Kidney epithelial cell (primary cell): ENCODE data around the gene GRM4. TPM values are rescaled to one million over a fixed set of nuclear protein-coding genes. Genes with fewer than 3 reads are reported as not detected.

Source experiments
- DNase-seq: peaks from one replicate; pipeline ENCODE4 v3.0.0-alpha.2; 2010; ENCODE audit warnings: low read depth
- H3K27me3 ChIP-seq: 2 replicates; pipeline ENCODE4 v1.6.0; 2011; ENCODE audit warnings: low read length; ENCODE audit not compliant: control insufficient read depth, insufficient read depth
- H3K36me3 ChIP-seq: 2 replicates; pipeline ENCODE4 v1.5.1; 2011; ENCODE audit warnings: low read length; ENCODE audit not compliant: control insufficient read depth, insufficient read depth
- H3K4me3 ChIP-seq: 2 replicates; pipeline ENCODE4 v1.5.1; 2011; ENCODE audit warnings: low read depth, mild to moderate bottlenecking, control low read depth, low read length
- total RNA-seq: library from RNA; depleted of rRNA; stranded (reverse); fragments of >200 nt; gene quantifications from 2 replicates; pipeline ENCODE4 v1.2.3, GENCODE V29; 2015
- TF ChIP-seq, protein P1 (sequence below): IDR thresholded peaks from 2 replicates; pipeline ENCODE4 v1.5.1; 2011; ENCODE audit warnings: mild to moderate bottlenecking, moderate library complexity, low read length, control low read depth, inconsistent platforms; ENCODE audit not compliant: insufficient read depth, poor library complexity, severe bottlenecking

GRM4 gene
- total RNA-seq, 1 donor from 2014 or later: not detected

DNA sequence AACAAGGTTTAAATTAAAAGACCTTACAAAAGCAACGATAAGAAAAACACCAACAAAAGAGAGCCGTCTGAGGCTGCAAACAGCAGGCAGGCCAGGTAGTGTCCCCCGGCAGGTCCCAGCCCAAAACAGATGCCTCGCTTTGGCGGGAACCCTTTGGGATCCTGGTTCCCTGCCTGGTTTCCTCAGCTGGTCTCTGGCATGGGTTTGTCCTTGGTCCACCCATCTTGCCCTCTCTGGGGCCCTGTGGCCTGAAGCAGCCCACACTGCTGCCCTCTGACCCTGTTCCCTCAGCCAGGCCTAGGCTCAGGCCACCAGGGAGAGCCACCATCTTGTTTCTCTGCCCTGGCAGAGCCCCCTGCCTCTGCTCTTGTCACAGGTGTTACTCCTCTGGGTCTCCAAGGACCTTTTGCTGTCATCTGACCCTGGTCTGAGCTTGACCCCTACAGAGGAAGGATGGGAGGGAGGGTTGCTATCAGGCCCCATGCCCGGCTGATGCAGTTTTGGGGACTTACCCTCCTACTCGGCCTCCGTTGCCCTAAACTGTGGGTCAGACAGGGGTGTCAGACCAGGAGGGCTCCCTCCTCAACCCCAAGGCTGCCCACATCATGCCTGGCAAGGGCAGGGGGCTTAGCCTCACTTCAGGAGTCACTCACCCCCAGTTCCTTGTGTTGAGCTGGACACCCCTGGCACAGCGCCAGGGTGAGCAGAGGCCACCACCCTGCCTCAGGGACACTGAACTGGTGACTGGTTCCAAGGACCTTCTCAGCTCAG, 30.6 kb upstream of the GRM4 start:
- no peak overlapping the region for H3K4me3 ChIP-seq
- TF ChIP-seq, protein P1, sequence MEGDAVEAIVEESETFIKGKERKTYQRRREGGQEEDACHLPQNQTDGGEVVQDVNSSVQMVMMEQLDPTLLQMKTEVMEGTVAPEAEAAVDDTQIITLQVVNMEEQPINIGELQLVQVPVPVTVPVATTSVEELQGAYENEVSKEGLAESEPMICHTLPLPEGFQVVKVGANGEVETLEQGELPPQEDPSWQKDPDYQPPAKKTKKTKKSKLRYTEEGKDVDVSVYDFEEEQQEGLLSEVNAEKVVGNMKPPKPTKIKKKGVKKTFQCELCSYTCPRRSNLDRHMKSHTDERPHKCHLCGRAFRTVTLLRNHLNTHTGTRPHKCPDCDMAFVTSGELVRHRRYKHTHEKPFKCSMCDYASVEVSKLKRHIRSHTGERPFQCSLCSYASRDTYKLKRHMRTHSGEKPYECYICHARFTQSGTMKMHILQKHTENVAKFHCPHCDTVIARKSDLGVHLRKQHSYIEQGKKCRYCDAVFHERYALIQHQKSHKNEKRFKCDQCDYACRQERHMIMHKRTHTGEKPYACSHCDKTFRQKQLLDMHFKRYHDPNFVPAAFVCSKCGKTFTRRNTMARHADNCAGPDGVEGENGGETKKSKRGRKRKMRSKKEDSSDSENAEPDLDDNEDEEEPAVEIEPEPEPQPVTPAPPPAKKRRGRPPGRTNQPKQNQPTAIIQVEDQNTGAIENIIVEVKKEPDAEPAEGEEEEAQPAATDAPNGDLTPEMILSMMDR: no peak
- DNase-seq: no peak
- H3K27me3 ChIP-seq: no peaks in the 10 kb centered on the region
- no peaks in the 10 kb centered on the region for H3K36me3 ChIP-seq

DNA sequence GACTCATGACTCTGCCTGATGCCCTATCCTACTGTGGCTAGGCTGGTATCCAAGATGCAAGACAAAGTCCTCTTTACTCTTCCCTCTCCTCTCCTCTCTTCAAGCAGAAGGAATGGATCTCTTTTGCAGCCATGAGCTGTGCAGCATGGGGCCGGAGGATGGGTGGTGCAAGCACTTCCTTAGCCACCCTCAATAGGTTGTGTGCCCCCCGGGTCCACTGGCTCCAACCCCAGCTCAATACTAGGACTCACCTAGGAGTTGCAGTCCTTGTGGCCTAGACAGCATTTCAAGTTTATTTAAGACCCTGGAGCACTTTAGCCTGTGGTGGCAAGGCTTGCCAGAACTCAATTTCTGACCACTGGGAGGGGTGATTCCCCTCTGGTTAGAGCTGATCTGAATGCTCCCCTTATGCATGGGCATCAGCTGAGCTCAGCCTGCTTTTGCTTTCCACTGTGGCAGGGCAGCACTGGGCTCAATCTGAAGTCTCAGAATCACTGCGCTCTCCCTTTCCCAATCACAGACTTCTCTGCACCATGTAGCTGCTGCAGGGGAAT, 29.0 kb upstream of the GRM4 start:
- Histone ChIP-seq H3K36me3 (no peaks in the 10 kb centered on the region), H3K4me3 (no peak overlapping the region), H3K27me3 (no peaks in the 10 kb centered on the region)
- TF ChIP-seq, protein P1: no peak
- no peak for DNase-seq

DNA sequence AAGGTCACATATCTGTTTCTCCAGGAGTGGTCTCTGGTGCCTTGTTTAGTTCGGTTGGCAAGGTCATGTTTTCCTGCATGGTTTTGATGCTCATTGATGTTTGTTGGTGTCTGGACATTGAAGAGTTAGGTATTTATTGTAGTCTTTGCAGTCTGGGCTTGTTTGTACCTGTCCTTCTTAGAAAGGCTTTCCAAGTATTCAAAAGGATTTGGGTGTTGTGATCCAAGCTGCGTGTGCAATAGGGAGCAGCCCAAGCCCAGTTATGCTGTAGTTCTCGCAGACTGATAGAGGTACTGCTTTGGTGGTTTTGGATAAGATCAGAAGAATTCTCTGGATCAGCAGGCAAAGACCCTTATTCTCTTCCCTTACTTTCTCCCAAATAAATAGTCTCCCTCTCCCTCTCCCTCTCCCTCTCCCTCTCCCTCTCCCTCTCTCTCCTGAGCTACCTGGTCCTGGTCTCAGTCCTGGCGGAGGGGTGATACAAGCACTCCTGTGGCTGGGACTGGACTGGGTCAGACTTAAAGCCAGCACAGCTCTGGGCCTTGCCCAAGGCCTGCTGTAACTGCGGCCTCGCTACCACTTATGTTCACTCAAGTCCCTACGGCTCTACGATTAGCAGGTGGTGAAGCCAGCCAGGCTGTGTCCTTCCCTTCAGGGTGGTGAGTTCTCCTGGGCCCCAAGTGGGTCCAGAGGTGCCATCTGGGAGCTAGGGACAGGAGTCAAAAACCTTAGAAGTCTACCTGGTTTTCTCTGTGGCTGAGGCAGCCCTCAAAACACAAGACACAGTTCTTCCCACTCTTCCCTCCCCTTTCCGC, 27.3 kb upstream of the GRM4 start:
- H3K27me3 ChIP-seq: no peaks in the 10 kb centered on the region
- H3K4me3 ChIP-seq: no peak overlapping the region
- DNase-seq: no peak
- no peaks in the 10 kb centered on the region for H3K36me3 ChIP-seq
- TF ChIP-seq, protein P1: no peak

DNA sequence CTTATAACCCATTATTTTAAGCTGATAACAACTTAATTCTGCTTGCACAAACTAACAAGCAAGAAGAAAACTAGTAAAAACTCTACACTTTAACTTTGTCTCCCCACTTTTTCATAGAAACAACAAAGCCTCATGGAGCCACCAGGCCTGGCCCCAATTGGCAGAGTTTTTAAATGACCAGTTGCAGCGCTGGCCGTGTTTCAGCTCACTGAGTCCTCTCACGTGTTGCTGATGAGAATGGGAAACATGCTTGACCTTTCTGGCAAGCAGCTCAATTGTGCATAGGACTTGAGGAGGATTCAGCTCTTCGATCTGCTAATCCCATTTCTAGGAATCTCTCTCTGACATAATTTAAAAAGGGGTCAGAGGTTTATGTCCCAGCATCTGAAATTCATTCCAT, 24.5 kb upstream of the GRM4 start:
- H3K4me3 ChIP-seq: no peak overlapping the region
- TF ChIP-seq, protein P1: no peak
- no peak for DNase-seq
- H3K36me3 ChIP-seq: no peaks in the 10 kb centered on the region
- no peaks in the 10 kb centered on the region for H3K27me3 ChIP-seq

DNA sequence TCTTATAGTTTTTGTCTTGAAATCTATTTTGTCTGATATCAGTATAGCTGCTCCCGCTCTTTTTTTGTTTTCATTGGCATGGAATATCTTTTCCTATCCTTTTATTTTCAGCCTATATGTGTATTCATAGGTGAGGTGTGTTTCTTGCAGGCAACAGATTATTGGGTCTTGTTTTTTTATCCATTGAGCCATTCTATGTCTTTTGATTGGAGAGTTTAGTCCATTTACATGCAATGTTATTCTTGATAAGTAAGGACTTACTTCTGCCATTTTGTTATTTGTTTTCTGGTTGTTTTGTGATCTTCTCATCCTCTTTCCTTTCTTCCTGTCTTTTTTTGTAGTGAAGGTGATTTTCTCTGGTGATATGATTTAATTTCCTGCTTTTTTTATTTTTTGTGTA, 24.0 kb upstream of the GRM4 start:
- DNase-seq: no peak
- Histone ChIP-seq H3K27me3 (no peaks in the 10 kb centered on the region), H3K36me3 (no peaks in the 10 kb centered on the region), H3K4me3 (no peak overlapping the region)
- TF ChIP-seq, protein P1: no peak
